Smooth muscle cell of the brain vasculature (primary cell): ENCODE measurements around the gene SIK3.

Source experiments
- DNase-seq: peaks from one replicate; pipeline ENCODE4 v3.0.0-alpha.2; 2012; ENCODE audit warnings: low read depth, low spot score

The SIK3 gene

GRCh38 chr11:116970485-116971292 lies 127.5 kb downstream of the SIK3 start:
- no peak for DNase-seq

GRCh38 chr11:116969694-116970093 lies 128.5 kb downstream of the SIK3 start:
- no peak for DNase-seq

- no peak for DNase-seq
Observed at GRCh38 chr11:116964269-116964668, 134.0 kb downstream of the SIK3 start.

GRCh38 chr11:116963813-116964212 lies 134.4 kb downstream of the SIK3 start:
- DNase-seq: no peak

GRCh38 chr11:116962108-116962507 lies 136.1 kb downstream of the SIK3 start:
- DNase-seq: no peak

GRCh38 chr11:116960930-116961329 lies 137.3 kb downstream of the SIK3 start:
- peak; percentile 13 for DNase-seq

- no peak for DNase-seq
Observed at GRCh38 chr11:116958246-116958645, 140.0 kb downstream of the SIK3 start.

GRCh38 chr11:116955949-116956348 lies 142.3 kb downstream of the SIK3 start:
- no peak for DNase-seq

- DNase-seq: no peak
Observed at GRCh38 chr11:116955548-116955947, 142.7 kb downstream of the SIK3 start.

- DNase-seq: no peak
Observed at GRCh38 chr11:116953530-116954285, 144.5 kb downstream of the SIK3 start.

GRCh38 chr11:116951762-116952161 lies 146.5 kb downstream of the SIK3 start:
- DNase-seq: no peak

- DNase-seq: no peak
Observed at GRCh38 chr11:116950210-116950609, 148.0 kb downstream of the SIK3 start.

GRCh38 chr11:116948391-116948790 lies 149.8 kb downstream of the SIK3 start:
- DNase-seq: no peak

GRCh38 chr11:116946414-116946813 lies 151.8 kb downstream of the SIK3 start:
- DNase-seq: no peak

GRCh38 chr11:116939499-116939898 lies 158.7 kb downstream of the SIK3 start:
- no peak for DNase-seq

GRCh38 chr11:116938471-116939070 lies 159.7 kb downstream of the SIK3 start:
- DNase-seq: no peak

GRCh38 chr11:116936754-116937446 lies 161.3 kb downstream of the SIK3 start:
- DNase-seq: no peak

- no peak for DNase-seq
Observed at GRCh38 chr11:116935514-116935913, 162.7 kb downstream of the SIK3 start.

GRCh38 chr11:116935089-116935488 lies 163.1 kb downstream of the SIK3 start:
- DNase-seq: no peak

GRCh38 chr11:116933961-116934360 lies 164.3 kb downstream of the SIK3 start:
- DNase-seq: no peak

GRCh38 chr11:116932181-116932580 lies 166.0 kb downstream of the SIK3 start:
- no peak for DNase-seq
